CD4-positive, alpha-beta T cell treated with Interleukin-2 at 100 ng/mL for 4 hours (primary cell): Measurements from ENCODE around the gene UBE2M.
A peak's percentile ranks its signal among the peaks of the same experiment; 100 is the strongest.
"Not testable (repeated sequence)": the region's sequence is repeated elsewhere in the genome, so short reads cannot be mapped to it uniquely, and the experiment has no call there.

Experiments
- DNase-seq: peaks from one replicate; pipeline ENCODE4 v3.0.0-alpha.2; 2020; ENCODE audit warnings: low spot score

UBE2M gene

GRCh38 chr19:58555369-58555885 lies 3.0 kb downstream of the UBE2M start:
- no peak for DNase-seq

GRCh38 chr19:58554494-58555368 lies 3.7 kb downstream of the UBE2M start, which contains the start of gene CHMP2A:
CHMP2A (minus strand) TSS chr19:58555105; CDS start chr19:58554212, 893 bp downstream.
- peak; percentile 97 for DNase-seq

GRCh38 chr19:58553799-58554493 lies 4.5 kb downstream of the UBE2M start:
- DNase-seq = no peak

GRCh38 chr19:58552655-58553054 lies 5.8 kb downstream of the UBE2M start:
- DNase-seq = no peak

GRCh38 chr19:58551577-58552471 lies 6.6 kb downstream of the UBE2M start:
- no peak for DNase-seq

- DNase-seq = no peak
Observed at GRCh38 chr19:58551123-58551497, 7.3 kb downstream of the UBE2M start.

- no peak for DNase-seq
Observed at GRCh38 chr19:58550362-58551122, 7.9 kb downstream of the UBE2M start.

- no peak for DNase-seq
Observed at GRCh38 chr19:58549664-58550361, 8.6 kb downstream of the UBE2M start.

GRCh38 chr19:58548859-58549663 lies 9.3 kb downstream of the UBE2M start:
- no peak for DNase-seq

GRCh38 chr19:58547323-58548312 lies 10.8 kb downstream of the UBE2M start:
- DNase-seq = no peak

- DNase-seq = no peak
Observed at GRCh38 chr19:58546019-58546530, 12.3 kb downstream of the UBE2M start.

GRCh38 chr19:58545286-58546018 lies 13.0 kb downstream of the UBE2M start:
- DNase-seq = no peak

GRCh38 chr19:58544591-58545285 lies 13.7 kb downstream of the UBE2M start:
- peak; percentile 82 for DNase-seq

- DNase-seq = peak; percentile 100
Observed at GRCh38 chr19:58543826-58544590, 14.4 kb downstream of the UBE2M start, which contains the start of gene TRIM28. TRIM28 (plus strand) TSS chr19:58544064; CDS start chr19:58544758, 694 bp downstream.

- DNase-seq = not testable (repeated sequence)
Observed at GRCh38 chr19:58542641-58543372, 15.6 kb downstream of the UBE2M start.
